A549 treated with AZD2906 at 1 μM for 4 hours (cell line): ENCODE measurements around the gene COMMD6. TPM values are rescaled to one million over a fixed set of nuclear protein-coding genes. Genes with fewer than 3 reads are reported as not detected.

ENCODE experiments used
- total RNA-seq: library from RNA; stranded (reverse); fragments of 200-300 nt; extraction: Qiagen RNA extraction; gene quantifications from 5 replicates; pipeline ENCODE4 v1.2.3, GENCODE V29; 2022

Gene COMMD6
- total RNA-seq: 102 to 150 TPM (median 144 TPM) in 5 replicates

DNA sequence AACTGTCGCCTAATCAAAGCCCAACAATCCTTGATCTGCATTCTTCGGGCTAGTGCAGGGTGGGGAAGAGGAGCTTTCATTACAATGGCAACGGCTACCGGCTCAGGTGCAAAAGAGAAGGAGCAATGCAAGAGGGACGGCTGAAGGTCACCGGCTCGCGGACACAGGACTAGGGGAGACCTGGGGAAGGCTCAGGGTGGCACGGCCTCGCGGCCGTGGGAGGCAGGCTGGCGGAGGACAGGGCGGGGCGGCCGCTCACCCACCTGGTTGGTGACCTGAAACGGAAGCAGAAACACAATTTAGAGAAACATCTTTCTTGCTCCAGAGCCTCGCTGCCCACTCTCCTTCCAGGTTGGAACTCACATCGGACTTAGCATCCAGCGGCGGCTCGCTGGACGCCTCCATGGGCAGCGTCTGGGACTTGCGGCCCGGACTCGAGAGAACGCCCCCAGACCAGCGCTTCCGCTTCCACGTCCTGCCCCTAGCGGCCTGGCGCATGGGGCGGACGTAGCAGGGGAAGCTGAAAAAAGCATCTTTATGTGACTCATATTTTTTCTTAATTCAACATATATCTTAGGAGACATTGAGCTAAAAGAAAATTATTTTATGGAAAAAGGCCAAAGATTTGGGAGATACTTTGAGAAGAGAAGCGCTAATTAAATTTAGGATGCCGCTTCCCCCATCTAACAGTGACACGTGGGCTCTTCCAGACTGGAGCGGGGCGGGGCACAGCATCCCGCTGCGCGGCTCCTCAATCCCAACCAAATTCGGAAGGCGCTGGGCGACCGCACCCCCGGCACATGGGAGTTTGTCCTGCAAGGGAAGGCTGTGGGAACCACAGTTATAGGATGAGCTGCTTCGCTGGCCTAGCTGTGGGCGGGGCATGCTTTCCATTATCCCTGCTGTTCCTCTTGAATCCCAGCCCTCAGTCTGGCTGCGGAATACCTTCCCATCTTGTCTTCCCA, at the start of gene COMMD6:
COMMD6 (minus strand) TSS at position 441 of the 965 bp plus-strand sequence; CDS start at position 405, 36 bp downstream.

DNA sequence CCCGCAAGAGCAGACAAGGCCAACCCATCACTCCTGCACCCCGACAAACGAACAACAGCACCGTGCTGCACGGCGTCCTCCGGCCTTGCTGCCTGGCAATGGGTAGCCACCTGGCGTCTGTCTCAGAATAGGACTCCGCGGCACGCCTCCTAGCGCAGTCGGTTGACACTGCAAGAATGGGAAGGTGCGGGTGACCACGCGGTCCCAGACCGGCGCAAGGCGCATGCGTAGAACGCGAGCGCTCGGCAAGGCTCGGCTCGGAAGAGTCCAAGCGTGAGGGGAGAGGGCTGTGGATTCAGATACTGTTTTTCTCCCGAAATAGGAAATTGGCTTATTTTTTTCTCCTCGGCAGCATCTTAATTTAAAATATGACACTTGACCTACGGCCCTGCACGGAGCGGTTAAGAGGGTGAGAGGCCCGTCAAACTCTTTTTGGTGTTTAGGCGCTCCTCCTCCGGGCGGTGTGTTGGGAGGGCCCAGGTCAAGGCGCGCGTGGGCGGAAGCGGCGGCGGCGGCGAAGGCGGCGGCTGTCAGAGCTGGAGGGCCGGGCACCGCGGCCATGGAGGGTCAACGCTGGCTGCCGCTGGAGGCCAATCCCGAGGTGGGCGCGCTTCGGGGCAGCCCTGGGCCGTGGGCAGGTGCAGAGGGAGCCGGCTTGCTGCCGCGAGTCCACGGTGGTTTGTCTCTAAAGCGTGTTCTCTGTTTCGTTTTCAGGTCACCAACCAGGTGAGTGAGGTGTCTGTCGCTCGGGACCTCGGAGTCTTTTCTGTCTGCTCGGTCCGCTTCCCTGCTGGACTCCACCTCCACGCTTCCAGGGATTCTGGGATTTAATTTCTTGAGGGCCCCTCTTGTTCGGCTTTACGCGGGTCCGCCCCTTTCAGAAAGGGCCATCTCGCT, 11.9 kb upstream of the COMMD6 start, which contains the start of gene UCHL3:
UCHL3 (plus strand) TSS at position 530 of the 897 bp plus-strand sequence; CDS start at position 560, 30 bp downstream.

DNA sequence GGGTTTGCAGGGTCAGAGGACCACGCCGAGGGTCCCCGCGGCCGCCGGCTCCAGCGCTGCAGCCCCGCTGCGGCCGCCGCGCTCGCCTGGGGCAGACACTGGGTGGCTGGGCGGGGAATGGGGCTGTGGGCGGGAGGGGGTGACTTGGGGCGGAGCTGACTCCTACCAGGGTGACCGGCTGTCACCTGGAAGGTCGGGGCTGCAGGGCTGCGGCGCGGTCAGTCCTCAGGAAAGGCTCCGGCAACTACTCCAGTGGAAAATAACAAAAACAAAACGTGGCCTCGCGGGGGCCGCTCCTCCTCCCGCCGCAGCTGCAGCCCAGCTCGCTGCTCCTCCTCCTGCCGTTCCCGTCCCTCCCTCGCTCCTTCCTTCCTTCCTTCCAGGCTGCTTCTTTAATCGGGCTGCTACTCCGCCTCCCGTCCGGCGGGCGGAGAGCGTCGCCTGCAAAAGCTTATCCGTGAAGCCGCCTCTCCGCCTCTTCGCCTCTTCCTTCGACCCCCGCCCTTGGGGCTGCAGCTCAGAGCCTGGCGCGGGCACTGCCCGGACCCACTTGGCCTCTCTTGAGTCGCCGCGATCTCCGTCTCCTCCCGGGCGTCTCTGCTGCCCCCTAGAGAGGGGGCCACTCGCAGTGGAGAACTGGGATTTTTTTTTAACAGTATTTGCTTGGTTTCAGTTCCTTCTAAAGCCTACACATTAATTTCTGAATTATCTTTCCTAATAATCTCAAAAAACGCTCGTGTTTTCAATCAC, 55.4 kb downstream of the COMMD6 start, which contains the start of gene TBC1D4:
TBC1D4 (minus strand) TSS at position 100 of the 750 bp plus-strand sequence. CDS start 402 bp downstream, outside the sequence.

Other genes with a start within 250 kb of the COMMD6 start
- gene TBC1D4, start 55.7 kb downstream of the COMMD6 start, total RNA-seq: 12.4 to 15.9 TPM (median 14.5 TPM) in 5 replicates
- 41.4 to 45.0 TPM (median 44.1 TPM) in 5 replicates for gene UCHL3, start 11.9 kb upstream of the COMMD6 start, total RNA-seq
- 32.5 to 52.0 TPM (median 38.3 TPM) in 5 replicates for gene LMO7, start 98.5 kb upstream of the COMMD6 start, total RNA-seq